Large intestine (tissue), 3 donors: ENCODE data around the gene PAPPA. TPM values are rescaled to one million over a fixed set of nuclear protein-coding genes. Genes with fewer than 3 reads are reported as not detected.

Experiments
- DNase-seq, 2 donors: peaks; one replicate each; pipeline versions ENCODE4 v3.0.0 to v3.0.0-alpha.2; 2013
- H3K27ac ChIP-seq: one replicate; pipeline ENCODE4 v1.5.1; 2013; ENCODE audit warnings: low read length
- H3K27me3 ChIP-seq: 2 replicates; pipeline ENCODE4 v1.6.1; 2013; ENCODE audit warnings: low read length; ENCODE audit not compliant: control insufficient read depth, insufficient read depth
- H3K36me3 ChIP-seq: 2 replicates; pipeline ENCODE4 v1.6.1; 2013; ENCODE audit warnings: low read length; ENCODE audit not compliant: control insufficient read depth, insufficient read depth
- H3K4me1 ChIP-seq: one replicate; pipeline ENCODE4 v1.6.1; 2013; ENCODE audit warnings: low read length; ENCODE audit not compliant: control insufficient read depth, insufficient read depth
- H3K4me3 ChIP-seq: one replicate; pipeline ENCODE4 v1.5.1; 2013; ENCODE audit warnings: low read length
- H3K9me3 ChIP-seq: one replicate; pipeline ENCODE4 v1.6.1; 2013; ENCODE audit warnings: mild to moderate bottlenecking, low read depth, low read length, moderate library complexity; ENCODE audit not compliant: control insufficient read depth
- WGBS: methylation state at CpG from one replicate; pipeline ENCODE4 v1.1.5; 2013; ENCODE audit warnings: low lambda C conversion rate; ENCODE audit not compliant: insufficient coverage; 5-methylcytosine and 5-hydroxymethylcytosine counted together
- polyA plus RNA-seq: library from polyadenylated mRNA; unstranded; fragments of 120-200 nt; gene quantifications from one replicate; pipeline ENCODE4 v1.2.1, GENCODE V29; 2013

The PAPPA gene
- polyA plus RNA-seq, 1 donor: 2.2 TPM

DNA sequence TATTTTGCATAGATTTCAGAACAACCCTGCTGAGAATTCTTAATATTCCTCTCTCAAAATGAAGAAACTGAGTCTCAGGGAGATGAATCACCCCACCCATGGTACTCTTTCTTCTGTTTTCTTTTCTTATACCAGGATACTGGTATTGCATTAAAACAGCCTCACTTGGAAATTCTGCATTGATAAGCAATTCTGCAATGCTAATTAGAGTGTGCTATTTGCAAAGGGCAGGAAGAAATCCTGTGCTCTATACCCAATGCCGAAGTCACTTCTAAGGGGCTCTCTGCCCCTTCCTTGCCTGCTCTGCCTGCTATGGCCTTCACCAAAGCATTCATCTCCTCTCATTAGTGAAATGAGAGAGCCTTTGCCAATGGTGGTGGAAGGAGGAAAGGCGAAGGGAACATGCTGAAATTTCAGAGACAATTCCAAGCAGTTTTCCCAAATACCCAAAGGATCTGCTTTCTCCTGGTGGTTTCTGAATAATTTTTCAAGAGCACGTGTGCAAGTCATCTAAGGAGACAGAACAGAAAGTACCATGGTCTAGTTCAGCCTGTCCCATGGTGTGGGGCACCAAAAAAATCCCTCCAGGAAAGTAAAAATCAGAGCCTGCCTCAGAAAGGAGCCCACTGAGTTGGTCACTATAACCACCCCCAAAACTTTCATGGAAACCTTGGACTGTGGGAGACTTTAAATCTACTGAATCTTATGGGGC is 156.5 kb downstream of the PAPPA start:
- no peak overlapping the region for H3K27ac ChIP-seq
- no peaks in the 10 kb centered on the region for H3K27me3 ChIP-seq
- no peak for DNase-seq
- H3K4me1 ChIP-seq: no peaks in the 10 kb centered on the region
- no peaks in the 10 kb centered on the region for H3K36me3 ChIP-seq
- no CpG with 5 or more reads among the region's 3 CpGs for WGBS
- no peaks in the 10 kb centered on the region for H3K9me3 ChIP-seq
- no peak overlapping the region for H3K4me3 ChIP-seq

DNA sequence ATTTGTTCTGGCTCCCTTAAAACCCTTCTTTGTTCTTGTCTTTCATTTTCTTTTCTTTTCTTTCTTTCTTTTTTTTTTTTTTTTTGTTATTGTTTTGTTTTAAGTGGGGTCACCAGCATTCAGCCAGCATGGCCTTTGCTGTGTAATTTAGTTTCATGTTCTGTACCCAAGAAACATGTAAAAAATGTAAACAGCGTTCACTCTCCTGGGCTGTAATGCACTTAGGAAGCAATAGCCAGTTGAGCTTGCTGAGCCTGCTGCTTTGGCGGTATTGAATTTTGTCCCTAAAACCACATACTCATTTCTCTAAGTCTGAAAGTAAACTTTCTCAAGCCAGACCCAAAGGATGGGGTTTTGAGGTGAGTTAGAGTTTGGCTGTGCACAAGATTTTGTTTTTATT is 158.6 kb downstream of the PAPPA start:
- Histone ChIP-seq H3K4me3 (no peak overlapping the region), H3K27ac (no peak overlapping the region), H3K9me3 (no peaks in the 10 kb centered on the region), H3K27me3 (no peaks in the 10 kb centered on the region), H3K4me1 (no peaks in the 10 kb centered on the region), H3K36me3 (no peaks in the 10 kb centered on the region)
- WGBS: no CpG with 5 or more reads among the region's 2 CpGs
- no peak for DNase-seq

DNA sequence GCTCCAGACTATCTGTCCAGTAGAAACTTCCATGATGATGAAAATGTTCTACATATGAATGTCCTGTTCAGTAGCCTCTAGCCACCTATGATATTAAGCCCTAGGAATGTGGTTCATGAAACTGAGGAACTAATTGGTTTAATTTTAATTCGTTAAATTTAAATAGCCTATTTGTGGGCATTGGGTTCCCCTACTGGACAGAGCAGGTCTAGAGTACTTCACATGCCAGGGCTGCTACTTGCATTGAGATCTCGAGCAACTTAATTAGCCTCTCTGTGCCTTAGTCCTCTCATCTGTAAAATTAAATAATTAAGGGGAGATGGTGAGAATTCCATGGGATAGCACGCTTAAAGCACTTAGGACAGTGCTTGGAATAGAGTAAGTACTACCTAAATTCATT is 160.0 kb downstream of the PAPPA start:
- Histone ChIP-seq H3K36me3 (no peaks in the 10 kb centered on the region), H3K27me3 (no peaks in the 10 kb centered on the region), H3K4me1 (no peaks in the 10 kb centered on the region), H3K27ac (no peak overlapping the region), H3K9me3 (no peaks in the 10 kb centered on the region), H3K4me3 (no peak overlapping the region)
- no peak for DNase-seq
- WGBS: no CpG with 5 or more reads among the region's 3 CpGs

DNA sequence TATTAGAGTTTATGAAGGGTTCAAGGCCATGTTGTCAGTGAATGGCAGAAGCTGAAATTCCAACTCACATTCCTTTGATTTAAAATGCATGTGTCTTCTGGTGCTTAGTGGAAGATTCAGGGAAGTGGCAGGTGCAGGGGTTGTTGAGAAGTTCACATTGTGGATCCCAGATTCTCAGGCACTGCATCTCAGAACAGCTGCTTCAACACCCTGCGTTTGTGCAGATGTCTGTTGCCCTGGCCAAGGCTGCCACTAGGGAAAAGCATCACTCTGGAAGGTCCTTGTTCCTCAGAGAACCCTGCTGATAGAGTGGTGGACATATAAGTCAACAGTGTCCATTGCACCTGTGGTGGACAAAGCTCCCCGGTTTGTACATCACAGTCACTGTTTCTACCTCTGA is 162.7 kb downstream of the PAPPA start:
- Histone ChIP-seq H3K27me3 (no peaks in the 10 kb centered on the region), H3K9me3 (no peaks in the 10 kb centered on the region), H3K36me3 (no peaks in the 10 kb centered on the region), H3K27ac (no peak overlapping the region), H3K4me1 (no peaks in the 10 kb centered on the region), H3K4me3 (no peak overlapping the region)
- no peak for DNase-seq
- WGBS: no CpG with 5 or more reads among the region's 2 CpGs

DNA sequence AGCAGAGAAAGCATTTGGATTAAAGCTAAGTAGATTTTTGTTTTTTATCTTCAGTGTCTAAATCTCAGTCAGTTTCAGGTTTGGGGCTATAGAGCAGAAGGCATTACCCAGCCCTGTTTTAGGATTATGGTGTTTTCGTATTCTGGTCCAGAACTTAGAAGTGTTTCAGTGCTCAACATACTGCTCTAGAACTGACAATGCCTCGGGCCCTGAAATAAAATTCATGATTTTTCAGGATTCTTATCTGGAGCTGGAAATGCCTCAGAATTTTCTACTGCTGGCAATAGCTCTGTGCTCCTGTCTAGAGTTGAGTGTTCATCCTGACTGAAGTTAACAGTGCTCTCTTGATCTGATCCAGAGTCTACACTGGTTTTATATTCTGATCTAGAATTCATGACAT is 163.9 kb downstream of the PAPPA start:
- Histone ChIP-seq H3K9me3 (no peaks in the 10 kb centered on the region), H3K4me3 (no peak overlapping the region), H3K27me3 (no peaks in the 10 kb centered on the region), H3K4me1 (no peaks in the 10 kb centered on the region), H3K27ac (no peak overlapping the region), H3K36me3 (no peaks in the 10 kb centered on the region)
- WGBS: 80% methylated on average over 1 of the region's 2 CpGs
- DNase-seq: no peak

DNA sequence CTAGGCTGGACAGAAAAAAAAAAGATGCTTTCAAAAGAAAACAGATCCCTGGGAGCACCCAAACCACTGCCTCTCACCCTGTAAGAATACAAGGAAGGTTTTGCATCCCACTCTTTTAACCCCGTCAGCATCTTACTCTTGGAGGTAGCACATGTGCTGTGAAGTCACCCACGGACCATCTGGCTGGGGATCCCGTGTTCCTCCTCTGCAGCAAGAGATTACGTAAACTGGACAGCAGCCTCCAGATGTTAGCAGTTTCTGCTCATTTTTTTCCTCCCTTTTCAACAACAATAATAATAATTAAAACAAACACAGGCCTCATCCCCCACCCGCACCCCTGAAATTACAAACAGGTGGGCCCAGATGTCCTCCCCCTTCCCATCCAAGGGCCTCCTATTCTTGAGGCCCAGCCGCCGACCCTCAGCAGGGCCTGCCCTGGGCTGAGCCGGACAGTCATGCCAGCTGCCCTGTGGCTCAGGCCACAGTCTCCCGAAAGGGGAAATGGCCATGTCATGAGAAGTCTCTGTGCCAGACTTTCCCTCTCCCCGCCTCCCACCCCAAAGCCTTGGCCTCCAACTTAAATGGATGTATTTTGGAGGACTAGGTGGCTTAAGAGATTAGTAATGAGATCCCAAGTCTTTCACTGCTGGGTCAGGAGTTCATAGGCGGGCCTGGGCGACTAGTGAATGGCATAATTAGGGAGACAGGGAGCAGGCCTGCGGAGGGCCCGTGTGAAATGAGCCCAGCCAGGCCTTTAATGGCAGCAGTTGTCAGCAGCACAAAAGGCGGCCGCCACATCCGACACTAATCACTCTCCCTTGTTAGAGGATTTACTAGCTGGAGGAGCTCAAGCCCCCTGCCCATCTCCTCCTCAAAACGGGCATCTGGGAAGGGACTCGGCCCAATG is 165.1 kb downstream of the PAPPA start:
- no peak for DNase-seq
- Histone ChIP-seq H3K9me3 (no peaks in the 10 kb centered on the region), H3K27me3 (no peaks in the 10 kb centered on the region), H3K36me3 (no peaks in the 10 kb centered on the region), H3K4me3 (no peak overlapping the region), H3K4me1 (no peaks in the 10 kb centered on the region), H3K27ac (no peak overlapping the region)
- WGBS: no CpG with 5 or more reads among the region's 19 CpGs

DNA sequence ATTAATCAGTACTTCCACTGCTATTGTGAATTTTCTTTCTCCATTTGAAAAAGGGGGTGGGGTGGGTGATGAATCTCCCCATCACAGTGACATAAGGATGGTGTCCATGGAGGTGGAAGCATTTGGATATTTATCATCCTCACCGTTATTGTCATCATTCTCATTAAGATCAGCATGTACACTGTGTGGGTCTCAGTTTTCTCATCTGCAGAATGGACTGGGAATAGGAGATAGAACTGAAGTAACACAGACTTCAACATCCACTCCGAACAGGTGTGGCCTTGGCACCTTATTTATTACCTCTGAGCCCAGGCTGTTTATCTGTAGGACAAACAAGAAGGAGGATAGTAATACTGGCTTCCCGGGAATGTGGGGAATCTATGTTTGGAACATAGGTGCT is 165.9 kb downstream of the PAPPA start:
- Histone ChIP-seq H3K36me3 (no peaks in the 10 kb centered on the region), H3K4me1 (no peaks in the 10 kb centered on the region), H3K27ac (no peak overlapping the region), H3K9me3 (no peaks in the 10 kb centered on the region), H3K4me3 (no peak overlapping the region), H3K27me3 (no peaks in the 10 kb centered on the region)
- DNase-seq: no peak
- WGBS: no CpG with 5 or more reads among the region's 3 CpGs

DNA sequence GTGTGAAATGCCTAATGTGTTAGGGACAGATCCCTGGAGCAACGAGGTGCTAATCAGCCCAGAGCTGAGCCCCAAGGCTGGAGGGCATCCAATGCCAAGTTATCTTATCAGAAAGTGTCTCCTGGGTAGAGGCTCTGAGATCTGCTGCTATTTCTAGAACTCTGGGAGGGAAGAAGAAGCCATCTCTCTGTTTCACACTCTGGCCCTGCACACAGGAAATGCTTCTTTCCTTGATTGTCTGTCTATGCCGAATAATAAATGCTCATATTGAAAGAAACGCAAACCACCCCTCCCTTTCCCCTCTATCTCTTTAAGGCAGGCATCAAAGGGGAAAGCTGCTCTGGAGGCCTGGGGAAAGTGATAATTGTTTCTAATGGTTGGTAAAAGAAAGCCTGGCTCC is 166.7 kb downstream of the PAPPA start:
- no peaks in the 10 kb centered on the region for H3K4me1 ChIP-seq
- H3K9me3 ChIP-seq: no peaks in the 10 kb centered on the region
- WGBS: no CpG with 5 or more reads among the region's 3 CpGs
- no peak overlapping the region for H3K27ac ChIP-seq
- no peak overlapping the region for H3K4me3 ChIP-seq
- no peaks in the 10 kb centered on the region for H3K27me3 ChIP-seq
- no peak for DNase-seq
- no peaks in the 10 kb centered on the region for H3K36me3 ChIP-seq

DNA sequence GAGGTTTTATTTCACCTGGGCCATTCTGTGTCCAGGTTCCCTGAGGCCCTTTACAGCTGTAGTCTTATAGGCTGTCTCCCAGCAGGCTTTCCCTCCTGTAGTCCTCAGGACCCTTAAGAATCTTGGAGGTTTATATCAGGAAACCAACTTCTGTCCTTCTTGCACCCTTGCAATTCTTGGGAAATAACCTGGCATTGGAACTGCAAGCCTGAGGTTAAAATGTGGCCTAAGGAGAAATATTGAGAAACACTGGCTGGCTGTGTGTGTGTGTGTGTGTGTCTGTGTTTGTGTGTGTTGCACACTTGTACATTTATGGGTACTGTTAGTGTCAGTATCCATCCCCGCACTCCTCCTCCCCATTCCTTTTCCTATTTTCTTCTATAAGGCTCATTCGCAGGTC is 168.9 kb downstream of the PAPPA start:
- Histone ChIP-seq H3K4me1 (no peaks in the 10 kb centered on the region), H3K27ac (no peak overlapping the region), H3K9me3 (no peaks in the 10 kb centered on the region), H3K4me3 (no peak overlapping the region), H3K36me3 (no peaks in the 10 kb centered on the region), H3K27me3 (peaks cover 6% of the 10 kb centered on the region)
- WGBS: no CpG with 5 or more reads among the region's 2 CpGs
- DNase-seq: no peak

DNA sequence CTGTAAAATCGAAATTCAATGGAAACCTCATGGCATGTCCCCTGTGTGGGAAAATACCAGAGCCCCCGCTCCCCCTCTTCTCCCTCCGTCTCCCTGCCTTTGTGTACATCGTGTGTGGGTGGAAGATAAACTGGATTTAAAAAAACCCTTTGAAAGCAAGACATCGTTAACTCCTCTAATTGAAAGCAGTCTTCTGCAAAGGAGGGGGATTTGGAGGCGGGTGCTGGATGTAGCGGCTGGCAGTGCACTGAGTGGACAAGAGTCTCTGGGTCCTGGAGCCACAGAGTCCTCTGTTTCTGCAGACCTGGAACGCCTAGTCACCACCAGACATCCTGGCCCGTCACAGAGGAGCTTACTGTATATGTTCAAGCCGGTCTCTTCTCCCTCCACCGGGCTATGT is 169.4 kb downstream of the PAPPA start:
- Histone ChIP-seq H3K4me1 (no peaks in the 10 kb centered on the region), H3K27me3 (peaks cover 6% of the 10 kb centered on the region), H3K27ac (no peak overlapping the region), H3K9me3 (no peaks in the 10 kb centered on the region), H3K36me3 (no peaks in the 10 kb centered on the region), H3K4me3 (no peak overlapping the region)
- no peak for DNase-seq
- no CpG with 5 or more reads among the region's 11 CpGs for WGBS
